Endothelial cell of hepatic sinusoid (primary cell): ENCODE data around the gene LPCAT4.

Source experiments
- in situ Hi-C: cut with HindIII; loops from 2 replicates; pipeline ENCODE4 v1.10.0; 2017; ENCODE audit warnings: low sequenced_read_pairs

The LPCAT4 gene

GRCh38 chr15:34337557-34338306 lies 29.3 kb downstream of the LPCAT4 start, which contains the start of gene SLC12A6:
Gene SLC12A6, minus strand, starts transcription at chr15:34337781. Its CDS starts 1,101 bp downstream, at chr15:34336680.
- in situ Hi-C loops = no loop called here

- in situ Hi-C loops = no loop called here
Observed at GRCh38 chr15:34336991-34337556, 29.9 kb downstream of the LPCAT4 start.

- in situ Hi-C loops = no loop called here
Observed at GRCh38 chr15:34336231-34336990, 30.6 kb downstream of the LPCAT4 start.

- in situ Hi-C loops = no loop called here
Observed at GRCh38 chr15:34335176-34336032, 31.6 kb downstream of the LPCAT4 start.

- in situ Hi-C loops = no loop called here
Observed at GRCh38 chr15:34334672-34335071, 32.3 kb downstream of the LPCAT4 start.

- in situ Hi-C loops = no loop called here
Observed at GRCh38 chr15:34332553-34333120, 34.4 kb downstream of the LPCAT4 start.

GRCh38 chr15:34331809-34332208 lies 35.2 kb downstream of the LPCAT4 start:
- in situ Hi-C loops = no loop called here

GRCh38 chr15:34330279-34330678 lies 36.7 kb downstream of the LPCAT4 start:
- in situ Hi-C loops = no loop called here

GRCh38 chr15:34329006-34329405 lies 38.0 kb downstream of the LPCAT4 start:
- in situ Hi-C loops = no loop called here

- in situ Hi-C loops = no loop called here
Observed at GRCh38 chr15:34327906-34328305, 39.1 kb downstream of the LPCAT4 start.

GRCh38 chr15:34325368-34325767 lies 41.6 kb downstream of the LPCAT4 start:
- in situ Hi-C loops = no loop called here

GRCh38 chr15:34324933-34325332 lies 42.1 kb downstream of the LPCAT4 start:
- in situ Hi-C loops = no loop called here

- in situ Hi-C loops = no loop called here
Observed at GRCh38 chr15:34323217-34323616, 43.8 kb downstream of the LPCAT4 start.

GRCh38 chr15:34318277-34319079 lies 48.5 kb downstream of the LPCAT4 start:
- in situ Hi-C loops = no loop called here

GRCh38 chr15:34314491-34315490 lies 52.2 kb downstream of the LPCAT4 start:
- in situ Hi-C loops = loop anchor here (5.0 kb wide), 1 partner anchor 92 kb away; no protein-coding TSS in a partner anchor

GRCh38 chr15:34311563-34311962 lies 55.4 kb downstream of the LPCAT4 start:
- in situ Hi-C loops = loop anchor here (5.0 kb wide), 1 partner anchor 89 kb away; no protein-coding TSS in a partner anchor
